ENCODE data around the gene NFE2L2. TPM values are rescaled to one million over a fixed set of nuclear protein-coding genes. Genes with fewer than 3 reads are reported as not detected.

Gene NFE2L2
- total and polyA plus RNA-seq, 9 of the 15 experiments (the other 6 are each of a cell fraction or from before 2014, with no cell fraction given): 29.3 to 120 (median 59.3) TPM

- no peak for TF ChIP-seq ZBTB49 (CRISPR knock-in tag; IDR thresholded peaks at IDR 0.05; ENCODE audit: borderline replicate concordance)
- TF ChIP-seq ZNF253 (CRISPR knock-in tag; conservative IDR thresholded peaks at IDR 0.05): 0 out of 2 replicates have a peak, but pooled peaks have one; percentile 17
- no peak for TF ChIP-seq ZBTB9 (CRISPR knock-in tag; IDR thresholded peaks at IDR 0.05)
- TF ChIP-seq ZNF584 (CRISPR knock-in tag; IDR thresholded peaks at IDR 0.05; ENCODE audit: low read depth): no peak
- peak; percentile 52; the same call in 1 of the 2 replicates for TF ChIP-seq ZBTB33 (CRISPR knock-in tag; IDR thresholded peaks at IDR 0.05)
- no peak for TF ChIP-seq ZNF134 (CRISPR knock-in tag; conservative IDR thresholded peaks at IDR 0.05)
- TF ChIP-seq E2F8 (IDR thresholded peaks at IDR 0.05; ENCODE audit: low read depth, partially characterized antibody): peak; percentile 48
- no peak for TF ChIP-seq ZNF347 (CRISPR knock-in tag; IDR thresholded peaks at IDR 0.05; ENCODE audit: low read depth)
- TF ChIP-seq SRSF7 (optimal IDR thresholded peaks at IDR 0.05; ENCODE audit: low read depth, low read length): no peak
- TF ChIP-seq FOXK2 (conservative IDR thresholded peaks at IDR 0.05 in 1 of 2, IDR thresholded peaks at IDR 0.05 in 1 of 2; ENCODE audit: low read depth in 2 of 2): no peak
- peak; percentile 50; the same call in 1 of the 2 replicates for TF ChIP-seq SP1 (CRISPR knock-in tag; IDR thresholded peaks at IDR 0.05)
- TF ChIP-seq E4F1 (CRISPR knock-in tag; IDR thresholded peaks at IDR 0.05; ENCODE audit: borderline replicate concordance): no peak
- peak; percentile 83 for TF ChIP-seq POLR2B (IDR thresholded peaks at IDR 0.05; ENCODE audit: low read depth, partially characterized antibody)
Measured at GRCh38 chr2:177229442-177230242, 34.9 kb downstream of the NFE2L2 start (continued).

All from K562 (cell line).